ENCODE data around the gene QPCT.
"Not testable (repeated sequence)": the region's sequence is repeated elsewhere in the genome, so short reads cannot be mapped to it uniquely, and the experiment has no call there.

QPCT gene

DNA sequence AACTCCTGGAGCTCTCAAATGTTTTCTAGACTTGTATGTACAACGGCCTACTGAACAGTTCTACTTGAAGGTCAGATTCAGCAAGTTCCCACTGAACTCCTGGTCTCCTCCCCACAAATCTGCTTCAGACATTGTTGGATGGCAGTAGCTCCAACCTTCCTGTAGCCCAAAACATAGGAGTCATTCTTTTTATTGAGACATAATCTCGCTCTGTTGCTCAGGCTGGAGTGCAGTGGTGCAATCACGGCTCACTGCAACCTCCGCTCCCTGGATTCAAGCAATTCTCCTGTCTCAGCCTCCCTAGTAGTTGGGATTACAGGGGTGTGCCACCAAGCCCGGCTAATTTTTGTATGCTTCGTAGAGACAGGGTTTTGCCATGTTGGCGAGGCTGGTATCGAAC lies 47.3 kb downstream of the QPCT start:
- DNase-seq = peak; percentile 35 to 51

DNA sequence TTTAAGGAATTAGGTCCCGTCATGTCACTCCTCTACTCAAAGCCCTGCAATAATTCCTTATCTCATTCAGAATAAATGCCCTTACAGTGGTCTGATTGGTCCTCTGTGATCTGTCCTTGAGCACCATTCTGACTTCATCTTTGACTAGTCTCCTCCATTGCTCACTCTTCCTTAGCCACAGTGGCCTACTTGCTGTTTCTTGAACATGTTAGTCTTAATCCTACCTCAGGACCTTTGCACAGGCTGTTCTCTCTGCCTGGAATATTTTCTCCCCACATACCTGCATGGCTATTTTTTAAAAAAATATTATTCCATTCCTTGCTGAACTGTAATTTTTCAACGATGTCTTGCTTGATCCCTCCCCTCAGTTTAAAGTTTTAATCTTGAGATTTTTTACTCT lies 48.0 kb downstream of the QPCT start:
- DNase-seq = no peak

- DNase-seq = peak; percentile 96 to 97
Measured at GRCh38 chr2:37394263-37394662, 49.8 kb downstream of the QPCT start.

GRCh38 chr2:37394796-37395555 lies 50.5 kb downstream of the QPCT start:
- DNase-seq = peak; percentile 78 to 87

DNA sequence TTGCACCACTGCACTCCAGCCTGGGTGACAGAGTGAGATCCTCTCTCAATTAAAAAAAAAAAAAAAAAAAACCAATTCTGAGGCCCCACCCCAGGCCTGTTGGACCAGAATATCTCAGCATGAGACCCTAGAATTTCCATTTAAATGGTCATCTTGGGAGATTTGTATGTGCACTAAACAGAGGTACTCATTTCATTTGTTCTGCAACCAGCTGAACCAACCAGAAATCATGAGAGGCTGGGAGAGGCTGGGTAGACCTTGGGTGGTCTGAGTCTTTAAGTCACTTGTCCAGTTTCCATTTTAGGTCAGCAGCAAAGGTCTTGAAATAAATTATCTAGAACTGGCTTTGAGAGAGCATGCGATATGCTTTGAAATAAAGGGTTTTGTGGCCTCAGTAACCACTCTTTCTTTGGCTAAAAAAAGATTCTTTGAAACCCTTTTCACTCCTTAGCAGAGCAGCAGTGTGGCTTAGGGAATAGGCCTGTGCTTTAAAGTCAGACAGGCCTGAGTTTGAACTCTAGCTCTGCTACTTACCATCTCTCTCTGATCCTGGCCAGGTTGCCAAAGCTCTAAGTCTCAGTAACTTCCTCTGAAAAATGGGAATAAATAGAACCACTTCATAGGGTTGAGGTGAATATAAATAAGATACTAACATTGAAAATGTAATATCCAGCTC lies 52.6 kb downstream of the QPCT start:
- no peak for DNase-seq

- no peak for DNase-seq
Measured at GRCh38 chr2:37398990-37399389, 54.6 kb downstream of the QPCT start.

GRCh38 chr2:37400041-37400440 lies 55.6 kb downstream of the QPCT start:
- no peak for DNase-seq

GRCh38 chr2:37402636-37403035 lies 58.2 kb downstream of the QPCT start:
- peak in 1 of 2 donors; percentile 63 for DNase-seq

- DNase-seq = no peak
Measured at GRCh38 chr2:37405781-37406180, 61.4 kb downstream of the QPCT start.

- no peak for DNase-seq
Measured at GRCh38 chr2:37412231-37412630, 67.8 kb downstream of the QPCT start.

- not testable (repeated sequence) for DNase-seq
Measured at GRCh38 chr2:37413911-37414469, 69.6 kb downstream of the QPCT start.

- peak; percentile 60 to 80 for DNase-seq
Measured at GRCh38 chr2:37414470-37414949, 70.1 kb downstream of the QPCT start.

GRCh38 chr2:37415128-37415820 lies 70.8 kb downstream of the QPCT start:
- DNase-seq = no peak

DNA sequence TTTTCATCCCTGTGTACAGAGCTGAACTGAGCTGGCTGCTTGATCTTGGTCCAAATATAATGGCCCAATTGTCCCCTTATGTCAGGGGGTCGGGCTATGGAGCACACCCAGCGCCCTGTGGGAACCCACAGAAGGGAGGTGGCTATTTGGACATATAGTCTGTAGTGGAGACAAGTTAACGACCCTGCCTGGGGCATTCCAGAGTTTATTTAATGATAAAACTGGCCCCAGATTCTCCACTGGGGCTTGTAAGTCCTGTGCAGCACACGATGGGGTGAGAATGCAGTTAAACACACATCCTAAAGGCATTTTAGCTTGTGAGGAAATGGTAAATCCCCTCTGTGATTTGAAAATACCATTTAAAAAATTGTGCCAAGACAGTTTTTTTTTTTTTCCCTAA lies 72.9 kb downstream of the QPCT start:
- no peak for DNase-seq

DNA sequence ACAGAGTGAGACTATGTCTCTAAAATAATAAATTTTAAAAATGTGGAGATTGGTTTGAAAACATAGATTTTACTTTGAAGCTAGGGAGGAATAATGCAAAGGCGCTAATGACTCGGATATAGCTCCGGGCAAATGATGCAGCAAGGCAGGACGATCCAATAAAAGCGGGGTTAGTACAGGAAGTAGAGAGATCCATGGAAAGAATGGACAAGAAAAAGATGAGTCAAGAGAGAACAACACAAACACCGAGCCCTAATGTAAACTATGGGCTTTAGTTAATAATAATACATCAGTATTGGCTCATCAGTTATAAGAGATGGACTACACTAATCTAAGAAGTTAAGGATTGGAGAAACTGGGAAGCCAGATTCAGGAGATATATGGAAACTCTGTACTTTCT lies 74.5 kb downstream of the QPCT start:
- no peak for DNase-seq

DNA sequence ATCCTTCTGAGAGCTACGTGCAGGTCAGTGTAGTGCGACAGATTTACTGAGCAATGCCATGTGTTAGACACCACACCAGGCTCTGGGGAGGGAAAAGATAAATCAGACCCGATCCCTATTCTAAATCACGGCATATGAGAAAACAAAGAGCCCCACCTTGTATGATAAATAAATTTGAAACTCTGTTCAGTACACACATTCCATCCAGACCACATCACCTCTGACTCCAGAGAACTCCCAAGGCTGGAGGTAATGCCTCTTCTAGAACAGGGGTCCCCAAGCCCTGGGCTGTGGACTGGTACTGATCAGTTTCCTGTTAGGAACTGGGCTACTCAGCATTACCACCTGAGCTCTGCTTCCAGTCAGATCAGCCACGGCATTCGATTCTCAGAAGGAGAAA lies 77.3 kb downstream of the QPCT start:
- no peak for DNase-seq

- DNase-seq = no peak
Measured at GRCh38 chr2:37422816-37423215, 78.4 kb downstream of the QPCT start.
